GM23338 (cell line): ENCODE results near the gene CDK5RAP1. TPM values are rescaled to one million over a fixed set of nuclear protein-coding genes. Genes with fewer than 3 reads are reported as not detected.

Source experiments
- ATAC-seq: fragments of 200-7000 bp; cut with Tn5 transposase; 3 replicates; pipeline ENCODE4 v1.9.1; 2020
- DNase-seq: peaks from one replicate; pipeline ENCODE4 v3.0.0-alpha.2; 2015; ENCODE audit warnings: low spot score
- H2AFZ ChIP-seq: fragments of 200-600 bp; sonication (generic); 2 replicates; pipeline ENCODE4 v1.8.0; 2016; ENCODE audit warnings: antibody characterized with exemption, mild to moderate bottlenecking, moderate library complexity
- H3F3A ChIP-seq: fragments of 200-600 bp; sonication (generic); replicated peaks from 2 replicates; pipeline ENCODE4 v1.8.0; 2017; ENCODE audit warnings: antibody characterized with exemption, mixed run types, low read depth
- H3K27ac ChIP-seq: fragments of 200-600 bp; sonication (generic); 2 replicates; pipeline ENCODE4 v1.6.1; 2016; ENCODE audit warnings: low read depth
- H3K27me3 ChIP-seq: fragments of 200-600 bp; sonication (generic); 2 replicates; pipeline ENCODE4 v1.8.0; 2016; ENCODE audit warnings: mild to moderate bottlenecking, mixed run types, moderate library complexity; ENCODE audit not compliant: insufficient read depth
- H3K36me3 ChIP-seq: fragments of 200-600 bp; sonication (generic); 2 replicates; pipeline ENCODE4 v1.8.0; 2016; ENCODE audit warnings: mild to moderate bottlenecking; ENCODE audit not compliant: insufficient read depth
- H3K4me1 ChIP-seq: fragments of 200-600 bp; sonication (generic); 2 replicates; pipeline ENCODE4 v1.8.0; 2016; ENCODE audit warnings: mild to moderate bottlenecking, moderate library complexity; ENCODE audit not compliant: insufficient read depth
- H3K4me2 ChIP-seq: fragments of 200-600 bp; sonication (generic); 2 replicates; pipeline ENCODE4 v1.7.1; 2017; ENCODE audit warnings: mixed run types
- H3K4me3 ChIP-seq: fragments of 200-600 bp; sonication (generic); 2 replicates; pipeline ENCODE4 v1.6.1; 2016; ENCODE audit warnings: mixed run types
- H3K79me2 ChIP-seq: fragments of 200-600 bp; sonication (generic); replicated peaks from 2 replicates; pipeline ENCODE4 v1.8.0; 2017; ENCODE audit warnings: mild to moderate bottlenecking; ENCODE audit not compliant: insufficient read depth
- H3K9me2 ChIP-seq: fragments of 200-600 bp; sonication (generic); 2 replicates; pipeline ENCODE4 v1.8.0; 2017; ENCODE audit not compliant: insufficient read depth
- H4K20me1 ChIP-seq: fragments of 200-600 bp; sonication (generic); replicated peaks from 2 replicates; pipeline ENCODE4 v1.8.0; 2017; ENCODE audit warnings: mild to moderate bottlenecking; ENCODE audit not compliant: insufficient read depth
- H3K27ac Mint-ChIP-seq: 2 replicates; pipeline ENCODE4 v1.8.0; 2020; ENCODE audit warnings: inconsistent platforms, mild to moderate bottlenecking, moderate library complexity, mixed read lengths
- H3K27me3 Mint-ChIP-seq: 3 replicates; pipeline ENCODE4 v1.8.0; 2022; ENCODE audit warnings: low read depth, mild to moderate bottlenecking, moderate library complexity, mixed read lengths, inconsistent platforms; ENCODE audit not compliant: insufficient read depth, poor library complexity
- H3K36me3 Mint-ChIP-seq: 3 replicates; pipeline ENCODE4 v1.8.0; 2021; ENCODE audit warnings: low read depth, mild to moderate bottlenecking, inconsistent platforms, moderate library complexity, mixed read lengths
- H3K4me1 Mint-ChIP-seq: 3 replicates; pipeline ENCODE4 v1.8.0; 2020; ENCODE audit warnings: mild to moderate bottlenecking, inconsistent platforms, mixed read lengths
- H3K4me3 Mint-ChIP-seq: 3 replicates; pipeline ENCODE4 v1.8.0; 2021; ENCODE audit warnings: moderate library complexity, mild to moderate bottlenecking, inconsistent platforms, mixed read lengths
- H3K9me3 Mint-ChIP-seq: 3 replicates; pipeline ENCODE4 v1.8.0; 2020; ENCODE audit warnings: moderate library complexity, mild to moderate bottlenecking, inconsistent platforms, mixed read lengths
- CREB1 ChIP-seq: fragments of 250-450 bp; sonication (Bioruptor Pico); IDR thresholded peaks from 2 replicates; pipeline ENCODE4 v1.5.0; 2020; ENCODE audit warnings: low read depth, mild to moderate bottlenecking, moderate library complexity
- EZH2 ChIP-seq: fragments of 200-600 bp; sonication (generic); IDR thresholded peaks from one replicate; pipeline ENCODE4 v1.8.0; 2017; ENCODE audit warnings: antibody characterized with exemption, mild to moderate bottlenecking, low read depth; ENCODE audit not compliant: unreplicated experiment
- JUNB ChIP-seq: IDR thresholded peaks from one replicate; pipeline ENCODE4 v1.6.1; 2016; ENCODE audit warnings: antibody characterized with exemption; ENCODE audit not compliant: unreplicated experiment
- POLR2AphosphoS5 ChIP-seq: IDR thresholded peaks from 2 replicates; pipeline ENCODE4 v1.6.1; 2016; ENCODE audit warnings: antibody characterized with exemption, low read depth
- ZNF114 ChIP-seq: fragments of 250-450 bp; sonication (Bioruptor Pico); IDR thresholded peaks from 2 replicates; pipeline ENCODE4 v1.5.0; 2020; ENCODE audit warnings: mild to moderate bottlenecking, moderate library complexity
- polyA plus RNA-seq: library from polyadenylated mRNA; unstranded; fragments of >200 nt; fragmentation: Nextera tagmentation; extraction: Ambion mirVana; gene quantifications from 2 replicates; pipeline ENCODE4 v1.2.1, GENCODE V29; 2016
- total RNA-seq: library from RNA; depleted of rRNA; stranded (reverse); fragments of >200 nt; shearing (Covaris generic); gene quantifications from 2 replicates; pipeline ENCODE4 v1.2.3, GENCODE V29; 2014
- TF ChIP-seq, protein P1 (sequence below): fragments of 250-450 bp; sonication (Bioruptor Pico); IDR thresholded peaks from 2 replicates; pipeline ENCODE4 v1.5.0; 2020; ENCODE audit warnings: mild to moderate bottlenecking, moderate library complexity
- TF ChIP-seq, protein P2 (sequence below), 2 experiments: fragments of 200-600 bp in 1 of 2; sonication (generic) in 1 of 2; conservative IDR thresholded peaks; 2 replicates each; pipeline versions ENCODE4 v1.5.1 to v1.6.1; 2016 to 2017; ENCODE audit warnings: antibody characterized with exemption in 2 of 2, low read depth in 2 of 2, mild to moderate bottlenecking in 2 of 2, moderate library complexity in 1 of 2

Gene CDK5RAP1
- total and polyA plus RNA-seq, 2 experiments from 2014 or later, result 33.8 to 38.1 TPM

DNA sequence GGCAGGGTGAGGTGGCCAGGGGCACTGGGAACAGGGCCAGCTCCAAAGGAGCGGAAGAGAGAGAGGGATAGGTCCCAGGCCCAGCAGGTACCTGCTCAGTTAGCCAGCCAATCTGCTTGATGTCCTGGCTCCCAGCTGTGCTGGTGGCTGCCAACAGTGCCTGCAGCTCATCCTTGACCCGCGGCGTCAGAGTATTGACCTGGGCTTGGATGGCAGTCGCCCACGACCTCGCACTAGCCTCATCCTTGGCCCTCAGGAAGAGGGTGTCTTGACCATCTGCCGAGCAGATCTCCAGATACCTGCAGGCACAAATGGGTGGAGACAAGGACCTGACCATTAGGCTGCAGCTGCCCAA is 11.1 kb upstream of the CDK5RAP1 start (continued):
- TF ChIP-seq, protein P1, sequence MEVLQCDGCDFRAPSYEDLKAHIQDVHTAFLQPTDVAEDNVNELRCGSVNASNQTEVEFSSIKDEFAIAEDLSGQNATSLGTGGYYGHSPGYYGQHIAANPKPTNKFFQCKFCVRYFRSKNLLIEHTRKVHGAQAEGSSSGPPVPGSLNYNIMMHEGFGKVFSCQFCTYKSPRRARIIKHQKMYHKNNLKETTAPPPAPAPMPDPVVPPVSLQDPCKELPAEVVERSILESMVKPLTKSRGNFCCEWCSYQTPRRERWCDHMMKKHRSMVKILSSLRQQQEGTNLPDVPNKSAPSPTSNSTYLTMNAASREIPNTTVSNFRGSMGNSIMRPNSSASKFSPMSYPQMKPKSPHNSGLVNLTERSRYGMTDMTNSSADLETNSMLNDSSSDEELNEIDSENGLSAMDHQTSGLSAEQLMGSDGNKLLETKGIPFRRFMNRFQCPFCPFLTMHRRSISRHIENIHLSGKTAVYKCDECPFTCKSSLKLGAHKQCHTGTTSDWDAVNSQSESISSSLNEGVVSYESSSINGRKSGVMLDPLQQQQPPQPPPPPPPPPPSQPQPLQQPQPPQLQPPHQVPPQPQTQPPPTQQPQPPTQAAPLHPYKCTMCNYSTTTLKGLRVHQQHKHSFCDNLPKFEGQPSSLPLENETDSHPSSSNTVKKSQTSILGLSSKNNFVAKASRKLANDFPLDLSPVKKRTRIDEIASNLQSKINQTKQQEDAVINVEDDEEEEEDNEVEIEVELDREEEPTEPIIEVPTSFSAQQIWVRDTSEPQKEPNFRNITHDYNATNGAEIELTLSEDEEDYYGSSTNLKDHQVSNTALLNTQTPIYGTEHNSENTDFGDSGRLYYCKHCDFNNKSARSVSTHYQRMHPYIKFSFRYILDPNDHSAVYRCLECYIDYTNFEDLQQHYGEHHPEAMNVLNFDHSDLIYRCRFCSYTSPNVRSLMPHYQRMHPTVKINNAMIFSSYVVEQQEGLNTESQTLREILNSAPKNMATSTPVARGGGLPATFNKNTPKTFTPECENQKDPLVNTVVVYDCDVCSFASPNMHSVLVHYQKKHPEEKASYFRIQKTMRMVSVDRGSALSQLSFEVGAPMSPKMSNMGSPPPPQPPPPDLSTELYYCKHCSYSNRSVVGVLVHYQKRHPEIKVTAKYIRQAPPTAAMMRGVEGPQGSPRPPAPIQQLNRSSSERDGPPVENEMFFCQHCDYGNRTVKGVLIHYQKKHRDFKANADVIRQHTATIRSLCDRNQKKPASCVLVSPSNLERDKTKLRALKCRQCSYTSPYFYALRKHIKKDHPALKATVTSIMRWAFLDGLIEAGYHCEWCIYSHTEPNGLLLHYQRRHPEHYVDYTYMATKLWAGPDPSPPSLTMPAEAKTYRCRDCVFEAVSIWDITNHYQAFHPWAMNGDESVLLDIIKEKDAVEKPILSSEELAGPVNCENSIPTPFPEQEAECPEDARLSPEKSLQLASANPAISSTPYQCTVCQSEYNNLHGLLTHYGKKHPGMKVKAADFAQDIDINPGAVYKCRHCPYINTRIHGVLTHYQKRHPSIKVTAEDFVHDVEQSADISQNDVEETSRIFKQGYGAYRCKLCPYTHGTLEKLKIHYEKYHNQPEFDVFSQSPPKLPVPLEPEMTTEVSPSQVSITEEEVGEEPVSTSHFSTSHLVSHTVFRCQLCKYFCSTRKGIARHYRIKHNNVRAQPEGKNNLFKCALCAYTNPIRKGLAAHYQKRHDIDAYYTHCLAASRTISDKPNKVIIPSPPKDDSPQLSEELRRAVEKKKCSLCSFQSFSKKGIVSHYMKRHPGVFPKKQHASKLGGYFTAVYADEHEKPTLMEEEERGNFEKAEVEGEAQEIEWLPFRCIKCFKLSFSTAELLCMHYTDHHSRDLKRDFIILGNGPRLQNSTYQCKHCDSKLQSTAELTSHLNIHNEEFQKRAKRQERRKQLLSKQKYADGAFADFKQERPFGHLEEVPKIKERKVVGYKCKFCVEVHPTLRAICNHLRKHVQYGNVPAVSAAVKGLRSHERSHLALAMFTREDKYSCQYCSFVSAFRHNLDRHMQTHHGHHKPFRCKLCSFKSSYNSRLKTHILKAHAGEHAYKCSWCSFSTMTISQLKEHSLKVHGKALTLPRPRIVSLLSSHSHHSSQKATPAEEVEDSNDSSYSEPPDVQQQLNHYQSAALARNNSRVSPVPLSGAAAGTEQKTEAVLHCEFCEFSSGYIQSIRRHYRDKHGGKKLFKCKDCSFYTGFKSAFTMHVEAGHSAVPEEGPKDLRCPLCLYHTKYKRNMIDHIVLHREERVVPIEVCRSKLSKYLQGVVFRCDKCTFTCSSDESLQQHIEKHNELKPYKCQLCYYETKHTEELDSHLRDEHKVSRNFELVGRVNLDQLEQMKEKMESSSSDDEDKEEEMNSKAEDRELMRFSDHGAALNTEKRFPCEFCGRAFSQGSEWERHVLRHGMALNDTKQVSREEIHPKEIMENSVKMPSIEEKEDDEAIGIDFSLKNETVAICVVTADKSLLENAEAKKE (CRISPR knock-in tag), result no peak
- TF ChIP-seq, protein P2, sequence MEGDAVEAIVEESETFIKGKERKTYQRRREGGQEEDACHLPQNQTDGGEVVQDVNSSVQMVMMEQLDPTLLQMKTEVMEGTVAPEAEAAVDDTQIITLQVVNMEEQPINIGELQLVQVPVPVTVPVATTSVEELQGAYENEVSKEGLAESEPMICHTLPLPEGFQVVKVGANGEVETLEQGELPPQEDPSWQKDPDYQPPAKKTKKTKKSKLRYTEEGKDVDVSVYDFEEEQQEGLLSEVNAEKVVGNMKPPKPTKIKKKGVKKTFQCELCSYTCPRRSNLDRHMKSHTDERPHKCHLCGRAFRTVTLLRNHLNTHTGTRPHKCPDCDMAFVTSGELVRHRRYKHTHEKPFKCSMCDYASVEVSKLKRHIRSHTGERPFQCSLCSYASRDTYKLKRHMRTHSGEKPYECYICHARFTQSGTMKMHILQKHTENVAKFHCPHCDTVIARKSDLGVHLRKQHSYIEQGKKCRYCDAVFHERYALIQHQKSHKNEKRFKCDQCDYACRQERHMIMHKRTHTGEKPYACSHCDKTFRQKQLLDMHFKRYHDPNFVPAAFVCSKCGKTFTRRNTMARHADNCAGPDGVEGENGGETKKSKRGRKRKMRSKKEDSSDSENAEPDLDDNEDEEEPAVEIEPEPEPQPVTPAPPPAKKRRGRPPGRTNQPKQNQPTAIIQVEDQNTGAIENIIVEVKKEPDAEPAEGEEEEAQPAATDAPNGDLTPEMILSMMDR (conservative IDR thresholded peaks at IDR 0.05; ENCODE audit: low read depth in 2 of 2), result no peak
- no peak for TF ChIP-seq CREB1
- TF ChIP-seq JUNB, result no peak

DNA sequence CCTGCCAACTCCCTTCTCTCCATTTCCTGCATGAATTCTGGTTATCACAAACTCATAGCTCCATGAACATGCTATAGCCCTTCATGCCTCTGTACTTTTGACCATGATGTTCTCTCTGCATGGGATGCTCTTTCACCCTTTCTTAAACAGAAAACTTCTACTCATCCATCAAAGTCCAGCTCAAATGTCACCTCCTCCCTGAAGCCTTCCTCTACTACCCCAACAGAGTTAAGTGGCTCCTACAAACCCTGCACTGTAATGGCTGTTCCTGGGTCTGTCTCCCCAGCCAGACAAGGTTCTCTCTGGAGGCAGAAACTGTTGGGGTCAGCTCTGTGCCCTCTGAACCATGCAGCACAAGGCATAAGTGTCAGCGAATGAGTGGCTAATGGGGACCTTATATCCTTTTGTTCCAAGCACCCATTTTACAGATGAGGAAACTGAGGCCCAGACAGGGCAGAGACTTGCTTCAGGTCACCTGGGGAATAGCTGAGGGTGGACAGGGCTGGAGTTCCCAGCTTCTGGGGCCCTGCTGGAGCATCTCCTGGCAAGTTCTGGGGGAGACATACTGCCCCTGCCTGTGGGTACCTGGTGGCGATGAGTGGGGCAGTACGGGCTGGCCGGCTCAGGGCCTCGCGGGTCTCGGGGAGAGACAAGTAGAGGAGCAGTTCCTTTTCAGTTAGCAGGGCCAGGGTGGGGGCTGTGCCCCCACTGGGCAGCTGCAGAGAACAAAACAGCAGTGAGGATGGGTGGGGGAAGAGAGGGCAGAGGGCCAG is 10.6 kb upstream of the CDK5RAP1 start:
- no peaks in the 10 kb centered on the region for H3K27me3 ChIP-seq
- Mint-ChIP-seq H3K9me3 (no peaks in the 10 kb centered on the region; the same call in 2 of the 3 replicates), H3K27me3 (peaks cover 9% of the 10 kb centered on the region), H3K27ac (no peak overlapping the region), H3K36me3 (peaks cover 9% of the 10 kb centered on the region), H3K4me3 (no peak overlapping the region), H3K4me1 (peaks cover 2% of the 10 kb centered on the region; the same call in 1 of the 3 replicates)
- no peak overlapping the region for H3K4me2 ChIP-seq
- ATAC-seq (no peak), DNase-seq (no peak)
- H2AFZ ChIP-seq, result no peak overlapping the region
- no peaks in the 10 kb centered on the region for H3K4me1 ChIP-seq
- no peaks in the 10 kb centered on the region for H3K79me2 ChIP-seq
- no peaks in the 10 kb centered on the region for H3K9me2 ChIP-seq
- no peaks in the 10 kb centered on the region for H4K20me1 ChIP-seq
- no peak overlapping the region for H3K4me3 ChIP-seq
- no peaks in the 10 kb centered on the region for H3F3A ChIP-seq
- no peaks in the 10 kb centered on the region for H3K36me3 ChIP-seq
- no peak overlapping the region for H3K27ac ChIP-seq
- no peak for TF ChIP-seq CREB1
- TF ChIP-seq, protein P1 (CRISPR knock-in tag), result no peak
- TF ChIP-seq EZH2, result no peak
- TF ChIP-seq ZNF114 (CRISPR knock-in tag), result no peak
- no peak for TF ChIP-seq POLR2AphosphoS5
